ENCODE data around the gene FBXO21. TPM values are rescaled to one million over a fixed set of nuclear protein-coding genes. Genes with fewer than 3 reads are reported as not detected.

FBXO21 gene
- total and polyA plus RNA-seq, 2 of the 13 experiments (the other 11 are each of a cell fraction or from before 2014, with no cell fraction given): 15.6 to 32.5 TPM

DNA sequence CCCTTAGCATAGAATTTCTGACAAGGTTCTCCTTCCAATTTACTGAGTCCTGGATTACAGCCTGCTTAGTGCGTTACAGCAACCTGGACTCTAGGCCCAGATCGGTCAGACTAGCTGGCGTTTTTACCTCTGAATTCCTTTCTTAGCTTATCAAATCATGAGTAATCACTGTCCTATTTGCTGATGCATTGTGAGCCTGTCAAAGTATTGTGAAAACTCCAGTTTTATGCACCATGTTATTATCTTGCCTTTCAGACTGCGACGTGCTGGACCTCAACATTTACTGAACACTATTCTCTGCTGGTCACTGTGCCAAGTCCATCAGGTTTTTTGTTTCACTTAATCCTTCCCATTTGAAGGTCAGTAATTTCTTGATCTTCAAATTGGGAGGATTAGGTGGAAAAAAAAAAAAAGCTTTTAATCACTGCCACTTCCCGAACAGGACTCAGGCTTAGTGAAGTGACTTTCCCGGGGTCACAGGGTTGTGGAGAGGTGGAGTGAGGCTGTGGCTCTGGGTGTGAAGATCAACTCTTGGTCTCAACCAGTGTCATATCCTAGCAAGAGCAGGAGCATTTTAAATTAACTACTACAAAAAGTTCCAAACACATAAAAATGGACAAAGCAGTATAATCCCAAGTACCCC, 31.2 kb downstream of the FBXO21 start:
- ChIA-PET POLR2A (no interaction called here), CTCF (ENCODE audit: low intra/inter-chr PET ratio, low total read pairs) (no interaction called here)
- peaks cover 11% of the 10 kb centered on the region for H3K4me1 ChIP-seq (ENCODE audit: insufficient read depth, low read length)
- H3K4me3 ChIP-seq (replicated peaks in 1 of 3; ENCODE audit: insufficient read depth in 1 of 3, low read depth in 2 of 3, low read length in 3 of 3): no peak overlapping the region
- no peaks in the 10 kb centered on the region for H4K20me1 ChIP-seq (ENCODE audit: insufficient read depth, low read length)
- no peak overlapping the region for H3K4me2 ChIP-seq (ENCODE audit: low read depth, low read length)
- in situ Hi-C loops (cut with HindIII; ENCODE audit: extremely low pct_ligation_motif_present, low pct_unique_long_range_greater_than_20kb): no loop called here
- peaks cover 33 to 91% of the 10 kb centered on the region in 2 experiments for H3K36me3 ChIP-seq (replicated peaks in 1 of 2; ENCODE audit: control insufficient read depth in 1 of 2, insufficient read depth in 2 of 2, low read length in 2 of 2)
- no peak for DNase-seq (ENCODE audit: low spot score)
- no peaks in the 10 kb centered on the region for H3K79me2 ChIP-seq (ENCODE audit: insufficient read depth, low read length)
- intact Hi-C loops (cut with micrococcal nuclease; ENCODE audit: unreplicated experiment): no loop called here
- H2AFZ ChIP-seq (ENCODE audit: low read length): no peak overlapping the region
- no peaks in the 10 kb centered on the region for H3K9me3 ChIP-seq (ENCODE audit: low read length)
- H3K27me3 ChIP-seq (ENCODE audit: control insufficient read depth in 1 of 2, insufficient read depth in 2 of 2, low read length in 2 of 2): no peaks in the 10 kb centered on the region; a peak in 1 of 5 replicates
- no peak for FAIRE-seq
- WGBS (ENCODE audit: low lambda C conversion rate): 73% methylated on average over 7 of the region's 7 CpGs
- H3K9ac ChIP-seq (ENCODE audit: insufficient read depth, low read depth, low read length): no peak overlapping the region
- H3K27ac ChIP-seq (ENCODE audit: extremely low read length, insufficient read depth, low read length): no peak overlapping the region
- ATAC-seq: no peak
- no TSS peak for BruUV-seq (replicated peaks)
- TF ChIP-seq, protein P1, sequence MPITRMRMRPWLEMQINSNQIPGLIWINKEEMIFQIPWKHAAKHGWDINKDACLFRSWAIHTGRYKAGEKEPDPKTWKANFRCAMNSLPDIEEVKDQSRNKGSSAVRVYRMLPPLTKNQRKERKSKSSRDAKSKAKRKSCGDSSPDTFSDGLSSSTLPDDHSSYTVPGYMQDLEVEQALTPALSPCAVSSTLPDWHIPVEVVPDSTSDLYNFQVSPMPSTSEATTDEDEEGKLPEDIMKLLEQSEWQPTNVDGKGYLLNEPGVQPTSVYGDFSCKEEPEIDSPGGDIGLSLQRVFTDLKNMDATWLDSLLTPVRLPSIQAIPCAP (CRISPR knock-in tag; IDR thresholded peaks at IDR 0.05; ENCODE audit: low read depth): no peak
- no peak for TF ChIP-seq JUN (CRISPR knock-in tag; IDR thresholded peaks at IDR 0.05)
- no peak for TF ChIP-seq ZNF510 (CRISPR knock-in tag; IDR thresholded peaks at IDR 0.05; ENCODE audit: low read depth)
- no peak for TF ChIP-seq SIX1 (CRISPR knock-in tag; IDR thresholded peaks at IDR 0.05; ENCODE audit: borderline replicate concordance)
- TF ChIP-seq, protein P2, sequence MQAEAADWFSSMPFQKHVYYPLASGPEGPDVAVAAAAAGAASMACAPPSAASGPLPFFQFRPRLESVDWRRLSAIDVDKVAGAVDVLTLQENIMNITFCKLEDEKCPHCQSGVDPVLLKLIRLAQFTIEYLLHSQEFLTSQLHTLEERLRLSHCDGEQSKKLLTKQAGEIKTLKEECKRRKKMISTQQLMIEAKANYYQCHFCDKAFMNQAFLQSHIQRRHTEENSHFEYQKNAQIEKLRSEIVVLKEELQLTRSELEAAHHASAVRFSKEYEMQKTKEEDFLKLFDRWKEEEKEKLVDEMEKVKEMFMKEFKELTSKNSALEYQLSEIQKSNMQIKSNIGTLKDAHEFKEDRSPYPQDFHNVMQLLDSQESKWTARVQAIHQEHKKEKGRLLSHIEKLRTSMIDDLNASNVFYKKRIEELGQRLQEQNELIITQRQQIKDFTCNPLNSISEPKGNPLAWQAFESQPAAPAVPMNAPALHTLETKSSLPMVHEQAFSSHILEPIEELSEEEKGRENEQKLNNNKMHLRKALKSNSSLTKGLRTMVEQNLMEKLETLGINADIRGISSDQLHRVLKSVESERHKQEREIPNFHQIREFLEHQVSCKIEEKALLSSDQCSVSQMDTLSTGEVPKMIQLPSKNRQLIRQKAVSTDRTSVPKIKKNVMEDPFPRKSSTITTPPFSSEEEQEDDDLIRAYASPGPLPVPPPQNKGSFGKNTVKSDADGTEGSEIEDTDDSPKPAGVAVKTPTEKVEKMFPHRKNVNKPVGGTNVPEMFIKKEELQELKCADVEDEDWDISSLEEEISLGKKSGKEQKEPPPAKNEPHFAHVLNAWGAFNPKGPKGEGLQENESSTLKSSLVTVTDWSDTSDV (CRISPR knock-in tag; IDR thresholded peaks at IDR 0.05): no peak
- no peak for TF ChIP-seq HNF4G (IDR thresholded peaks at IDR 0.05; ENCODE audit: borderline replicate concordance, low read depth, low read length)
- no peak for TF ChIP-seq HNF4G (CRISPR knock-in tag; IDR thresholded peaks at IDR 0.05; ENCODE audit: borderline replicate concordance, low read depth)
- TF ChIP-seq, protein P3, sequence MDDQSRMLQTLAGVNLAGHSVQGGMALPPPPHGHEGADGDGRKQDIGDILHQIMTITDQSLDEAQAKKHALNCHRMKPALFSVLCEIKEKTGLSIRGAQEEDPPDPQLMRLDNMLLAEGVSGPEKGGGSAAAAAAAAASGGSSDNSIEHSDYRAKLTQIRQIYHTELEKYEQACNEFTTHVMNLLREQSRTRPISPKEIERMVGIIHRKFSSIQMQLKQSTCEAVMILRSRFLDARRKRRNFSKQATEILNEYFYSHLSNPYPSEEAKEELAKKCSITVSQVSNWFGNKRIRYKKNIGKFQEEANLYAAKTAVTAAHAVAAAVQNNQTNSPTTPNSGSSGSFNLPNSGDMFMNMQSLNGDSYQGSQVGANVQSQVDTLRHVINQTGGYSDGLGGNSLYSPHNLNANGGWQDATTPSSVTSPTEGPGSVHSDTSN (CRISPR knock-in tag; IDR thresholded peaks at IDR 0.05; ENCODE audit: borderline replicate concordance): no peak
- TF ChIP-seq, protein P4, sequence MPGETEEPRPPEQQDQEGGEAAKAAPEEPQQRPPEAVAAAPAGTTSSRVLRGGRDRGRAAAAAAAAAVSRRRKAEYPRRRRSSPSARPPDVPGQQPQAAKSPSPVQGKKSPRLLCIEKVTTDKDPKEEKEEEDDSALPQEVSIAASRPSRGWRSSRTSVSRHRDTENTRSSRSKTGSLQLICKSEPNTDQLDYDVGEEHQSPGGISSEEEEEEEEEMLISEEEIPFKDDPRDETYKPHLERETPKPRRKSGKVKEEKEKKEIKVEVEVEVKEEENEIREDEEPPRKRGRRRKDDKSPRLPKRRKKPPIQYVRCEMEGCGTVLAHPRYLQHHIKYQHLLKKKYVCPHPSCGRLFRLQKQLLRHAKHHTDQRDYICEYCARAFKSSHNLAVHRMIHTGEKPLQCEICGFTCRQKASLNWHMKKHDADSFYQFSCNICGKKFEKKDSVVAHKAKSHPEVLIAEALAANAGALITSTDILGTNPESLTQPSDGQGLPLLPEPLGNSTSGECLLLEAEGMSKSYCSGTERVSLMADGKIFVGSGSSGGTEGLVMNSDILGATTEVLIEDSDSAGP (CRISPR knock-in tag; IDR thresholded peaks at IDR 0.05; ENCODE audit: borderline replicate concordance): no peak
- TF ChIP-seq, protein P5, sequence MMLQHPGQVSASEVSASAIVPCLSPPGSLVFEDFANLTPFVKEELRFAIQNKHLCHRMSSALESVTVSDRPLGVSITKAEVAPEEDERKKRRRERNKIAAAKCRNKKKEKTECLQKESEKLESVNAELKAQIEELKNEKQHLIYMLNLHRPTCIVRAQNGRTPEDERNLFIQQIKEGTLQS (CRISPR knock-in tag; IDR thresholded peaks at IDR 0.05): no peak
- TF ChIP-seq, protein P6, sequence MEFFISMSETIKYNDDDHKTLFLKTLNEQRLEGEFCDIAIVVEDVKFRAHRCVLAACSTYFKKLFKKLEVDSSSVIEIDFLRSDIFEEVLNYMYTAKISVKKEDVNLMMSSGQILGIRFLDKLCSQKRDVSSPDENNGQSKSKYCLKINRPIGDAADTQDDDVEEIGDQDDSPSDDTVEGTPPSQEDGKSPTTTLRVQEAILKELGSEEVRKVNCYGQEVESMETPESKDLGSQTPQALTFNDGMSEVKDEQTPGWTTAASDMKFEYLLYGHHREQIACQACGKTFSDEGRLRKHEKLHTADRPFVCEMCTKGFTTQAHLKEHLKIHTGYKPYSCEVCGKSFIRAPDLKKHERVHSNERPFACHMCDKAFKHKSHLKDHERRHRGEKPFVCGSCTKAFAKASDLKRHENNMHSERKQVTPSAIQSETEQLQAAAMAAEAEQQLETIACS (CRISPR knock-in tag; IDR thresholded peaks at IDR 0.05): no peak

Measured in HepG2 (cell line).